GM21526 (cell line): ENCODE results near the gene TUBGCP2.
"Not testable (repeated sequence)": the region's sequence is repeated elsewhere in the genome, so short reads cannot be mapped to it uniquely, and the experiment has no call there.

Source experiments
- ATAC-seq: cut with Tn5 transposase; IDR thresholded peaks from one replicate; pipeline ENCODE4 v1.9.1; 2021; ENCODE audit warnings: moderate library complexity; ENCODE audit not compliant: unreplicated experiment, low FRiP score

The TUBGCP2 gene

DNA sequence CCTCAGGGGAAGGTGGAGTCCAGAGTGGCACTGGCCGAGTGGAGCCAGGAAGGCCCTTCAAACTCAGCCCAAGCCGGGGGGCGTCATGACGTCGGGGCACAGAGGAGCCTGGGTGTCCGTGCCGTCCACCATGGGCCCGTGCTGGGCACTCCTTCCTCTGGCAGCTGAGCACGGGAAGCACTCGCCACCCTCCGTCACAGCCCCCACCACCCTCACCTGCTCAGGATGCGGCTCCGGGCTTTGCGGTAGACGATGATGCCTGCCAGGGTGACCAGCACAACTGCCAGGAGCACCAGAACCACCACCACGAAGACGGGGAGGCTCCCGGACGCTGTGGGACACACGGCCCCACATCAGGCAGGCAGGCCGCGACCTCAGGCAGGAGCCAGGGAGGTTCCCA, 40.1 kb downstream of the TUBGCP2 start:
- ATAC-seq, result no peak

- no peak for ATAC-seq
These were observed 40.8 kb downstream of the TUBGCP2 start for GRCh38 chr10:133267829-133268228.

DNA sequence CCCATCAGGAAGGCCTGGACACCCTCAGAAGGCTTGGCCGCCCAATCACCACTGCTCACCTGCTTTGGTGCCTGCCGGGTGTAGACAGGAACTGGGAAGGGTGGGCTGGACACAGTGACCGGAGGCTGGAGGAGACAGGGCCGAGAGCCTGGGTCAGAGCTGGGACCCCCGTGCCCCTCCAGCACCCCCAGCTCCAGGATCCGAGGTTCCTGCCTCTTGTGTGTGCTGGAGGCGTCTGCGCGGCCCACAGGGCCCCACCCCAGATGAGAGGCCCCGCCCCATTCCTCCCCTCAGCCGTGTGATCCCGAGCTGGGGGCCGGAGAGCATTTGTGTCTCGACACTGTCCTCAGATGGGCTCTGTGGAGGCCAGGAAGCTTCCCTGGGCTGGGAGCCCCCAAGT, 41.4 kb downstream of the TUBGCP2 start:
- ATAC-seq, result no peak

DNA sequence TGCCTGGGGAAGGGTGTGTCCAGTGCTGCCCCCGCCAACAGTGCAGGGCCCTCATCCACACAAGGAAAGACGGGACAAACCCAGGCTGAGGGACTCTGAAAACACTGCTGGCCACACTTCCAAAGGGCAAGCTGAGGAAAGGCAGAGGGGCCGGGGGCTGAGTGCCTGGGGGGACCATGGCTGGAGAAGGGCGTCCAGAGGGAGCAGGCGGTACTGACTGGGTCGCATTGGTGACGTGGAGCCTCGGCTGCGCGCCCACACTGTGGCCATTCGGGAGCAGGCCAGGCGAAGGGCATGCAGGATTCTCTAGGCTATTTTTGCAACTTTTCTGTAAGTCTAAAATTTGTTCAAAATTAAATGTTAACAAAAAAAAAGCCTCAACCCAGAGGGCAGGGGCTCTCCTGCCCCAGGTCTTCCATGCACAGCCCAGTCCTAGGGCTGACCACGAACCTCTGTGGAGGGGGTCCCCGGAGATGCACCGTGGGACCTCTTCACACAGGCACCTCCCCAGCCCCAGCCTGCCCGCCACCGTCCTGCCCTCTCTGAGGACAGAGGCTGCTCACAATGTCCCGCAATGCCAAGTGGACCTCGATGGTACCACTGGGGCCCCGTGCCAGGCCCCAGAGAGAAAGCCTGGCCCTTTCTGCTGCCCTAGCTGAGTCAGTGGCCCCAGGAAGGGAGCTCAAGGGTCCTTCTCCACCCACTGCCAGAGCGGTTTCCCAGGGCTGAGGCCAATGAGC, 42.4 kb downstream of the TUBGCP2 start:
- no peak for ATAC-seq

DNA sequence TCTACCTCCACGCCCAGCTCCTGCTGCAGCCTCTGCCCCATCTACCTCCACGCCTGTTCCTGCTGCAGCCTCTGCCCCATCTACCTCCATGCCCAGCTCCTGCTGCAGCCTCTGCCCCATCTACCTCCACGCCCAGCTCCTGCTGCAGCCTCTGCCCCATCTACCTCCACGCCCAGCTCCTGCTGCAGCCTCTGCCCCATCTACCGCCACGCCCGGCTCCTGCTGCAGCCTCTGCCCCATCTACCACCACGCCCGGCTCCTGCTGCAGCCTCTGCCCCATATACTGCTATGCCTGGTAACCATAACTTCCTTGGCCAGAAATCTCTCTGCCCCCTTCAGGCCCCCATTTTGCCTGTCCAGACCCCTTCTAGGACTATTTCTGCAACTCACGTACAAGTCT, 43.6 kb downstream of the TUBGCP2 start:
- not testable (repeated sequence) for ATAC-seq

DNA sequence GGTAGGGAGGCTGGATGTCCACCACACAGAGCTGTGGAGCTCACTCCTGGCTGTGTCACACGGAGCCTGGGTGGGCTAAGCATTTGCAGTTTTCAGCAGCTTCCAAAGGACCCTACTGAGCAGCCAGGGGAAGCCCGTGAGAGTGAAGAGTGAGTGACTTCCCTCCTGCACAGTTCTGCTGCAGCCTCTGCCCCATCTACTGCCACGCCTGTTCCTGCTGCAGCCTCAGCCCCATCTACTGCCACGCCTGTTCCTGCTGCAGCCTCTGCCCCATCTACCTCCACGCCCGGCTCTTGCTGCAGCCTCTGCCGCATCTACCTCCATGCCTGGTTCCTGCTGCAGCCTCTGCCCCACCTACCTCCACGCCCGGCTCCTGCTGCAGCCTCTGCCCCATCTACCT, 44.2 kb downstream of the TUBGCP2 start:
- ATAC-seq, result no peak

GRCh38 chr10:133263674-133264073, 45.0 kb downstream of the TUBGCP2 start:
- ATAC-seq, result no peak

- ATAC-seq, result no peak
These were observed 46.0 kb downstream of the TUBGCP2 start for GRCh38 chr10:133262696-133263095.

- ATAC-seq, result peak; percentile 42
These were observed 46.8 kb downstream of the TUBGCP2 start for GRCh38 chr10:133261726-133262325.

- ATAC-seq, result peak; percentile 54
These were observed 47.6 kb downstream of the TUBGCP2 start for GRCh38 chr10:133260895-133261725.

GRCh38 chr10:133259602-133259989, 49.1 kb downstream of the TUBGCP2 start:
- no peak for ATAC-seq

DNA sequence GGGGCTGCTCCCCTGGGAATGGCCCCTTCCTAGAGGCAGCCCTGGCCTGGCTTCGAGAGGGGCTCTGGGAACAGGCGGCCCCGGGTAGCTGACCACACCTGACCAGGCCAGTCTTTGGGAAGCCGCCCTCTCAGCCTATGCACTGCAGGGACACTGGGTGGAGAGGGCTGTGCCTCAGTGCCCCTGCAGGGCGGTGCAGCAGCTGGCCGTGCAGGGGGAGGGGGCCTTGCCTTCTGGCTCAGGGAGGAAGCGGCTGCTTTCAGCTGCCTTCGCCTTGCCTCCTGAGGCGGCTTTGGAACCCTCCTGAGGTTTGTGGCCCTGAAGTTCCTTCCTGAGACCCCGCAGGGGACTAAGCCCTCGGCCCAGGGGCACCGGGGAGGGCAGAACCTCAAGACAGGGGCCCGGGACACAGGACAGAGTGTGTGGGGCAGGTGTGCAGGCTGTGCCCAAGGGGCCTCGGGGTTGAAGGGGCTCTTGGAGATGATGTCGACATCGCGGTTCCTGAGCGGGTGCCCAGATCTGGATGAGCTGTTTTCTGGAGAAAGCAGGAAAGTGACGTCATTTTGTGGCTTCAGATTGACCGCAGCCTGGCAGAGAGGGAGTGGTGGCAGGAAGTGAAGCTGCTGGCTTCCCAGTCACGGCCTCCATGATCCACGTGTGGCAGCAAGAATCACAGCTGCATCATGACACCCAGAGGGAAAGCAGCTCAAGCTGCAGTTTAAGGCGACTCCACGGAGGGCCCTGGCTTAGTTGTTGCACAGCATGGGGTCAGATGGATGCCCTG, 49.7 kb downstream of the TUBGCP2 start:
- no peak for ATAC-seq

DNA sequence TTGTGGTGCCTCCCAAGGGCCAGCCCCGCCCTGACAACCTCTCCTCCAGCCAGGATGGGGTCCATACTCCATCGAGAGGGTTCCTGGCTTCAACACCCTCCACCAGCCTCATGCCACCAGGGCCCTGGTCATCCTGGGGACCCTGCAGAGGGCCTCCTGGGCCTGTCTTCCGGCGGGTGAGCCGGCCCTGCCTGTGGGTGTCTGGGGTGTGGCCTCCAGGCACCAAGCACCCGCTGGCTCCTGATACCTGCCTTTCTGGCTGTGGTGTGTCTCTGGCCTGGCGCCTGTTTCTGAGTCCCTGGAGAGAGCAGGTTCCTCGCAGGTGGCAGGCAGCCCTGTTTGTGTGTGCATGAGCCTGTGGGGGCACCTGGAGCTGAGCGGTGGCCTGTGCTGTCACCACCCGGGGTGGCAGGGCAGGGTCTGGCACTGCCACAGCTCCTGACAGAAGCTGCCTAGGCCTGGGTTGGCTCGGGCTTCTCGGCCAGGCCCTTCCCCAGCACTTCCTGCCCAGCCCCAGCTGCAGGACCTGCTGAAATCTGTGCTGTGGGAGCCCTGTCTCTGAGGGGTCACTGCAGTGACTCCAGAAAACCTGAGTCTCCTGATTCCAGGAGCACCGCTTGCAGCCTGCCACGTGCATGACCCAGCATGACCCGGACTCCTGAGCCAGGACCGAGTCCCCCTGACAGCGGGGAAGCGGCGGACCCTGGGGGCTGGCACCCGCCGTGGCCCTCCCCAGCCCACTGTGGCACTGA, 50.4 kb downstream of the TUBGCP2 start:
- no peak for ATAC-seq

GRCh38 chr10:133257489-133258065, 51.1 kb downstream of the TUBGCP2 start:
- no peak for ATAC-seq

DNA sequence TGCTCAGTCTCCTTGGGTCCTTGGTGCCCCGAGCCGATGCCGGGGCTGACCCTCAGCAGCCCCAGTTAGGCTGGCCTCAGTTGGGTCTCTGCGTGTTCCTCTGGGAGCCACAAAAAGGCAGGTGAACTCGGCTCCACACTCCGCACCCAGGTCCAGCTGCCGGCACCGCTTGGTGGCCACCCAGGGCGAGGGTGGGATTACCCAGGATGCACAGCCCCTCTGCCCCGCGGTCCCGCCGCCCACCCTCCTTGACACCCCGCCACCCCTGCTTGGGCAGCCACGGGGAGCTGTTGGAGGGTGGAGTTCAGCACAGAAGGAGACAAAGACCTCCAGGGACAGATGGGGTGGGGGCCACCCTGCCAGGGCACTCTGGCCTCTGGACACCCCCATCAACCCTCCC, 53.3 kb downstream of the TUBGCP2 start:
- ATAC-seq, result no peak

GRCh38 chr10:133254421-133255120, 54.1 kb downstream of the TUBGCP2 start:
- ATAC-seq, result no peak

DNA sequence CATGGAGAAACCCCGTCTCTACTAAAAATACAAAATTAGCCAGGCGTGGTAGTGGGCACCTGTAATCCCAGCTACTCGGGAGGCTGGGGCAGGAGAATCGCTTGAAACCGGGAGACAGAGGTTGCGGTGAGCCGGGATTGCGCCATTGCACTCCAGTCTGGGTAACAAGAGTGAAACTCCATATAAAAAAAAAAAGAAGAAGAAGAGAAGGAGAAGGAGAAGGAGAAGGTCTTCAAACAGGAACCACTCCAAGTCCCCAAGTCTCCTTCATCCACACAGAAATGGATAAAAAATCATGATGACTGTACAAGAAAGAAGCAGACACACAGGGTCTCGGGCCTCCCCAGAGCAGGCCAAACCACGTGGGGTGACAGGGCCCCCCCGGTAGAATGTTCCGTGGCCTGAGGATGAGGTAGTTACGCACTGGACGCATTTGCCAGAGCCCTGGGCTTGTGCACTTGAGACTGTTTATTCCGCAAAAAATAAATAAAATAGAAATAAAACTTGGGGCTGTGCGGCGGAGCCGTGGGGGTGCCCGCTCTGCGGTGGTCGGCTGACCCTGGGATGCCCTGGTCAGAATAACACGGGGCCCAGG, 55.2 kb downstream of the TUBGCP2 start:
- no peak for ATAC-seq

DNA sequence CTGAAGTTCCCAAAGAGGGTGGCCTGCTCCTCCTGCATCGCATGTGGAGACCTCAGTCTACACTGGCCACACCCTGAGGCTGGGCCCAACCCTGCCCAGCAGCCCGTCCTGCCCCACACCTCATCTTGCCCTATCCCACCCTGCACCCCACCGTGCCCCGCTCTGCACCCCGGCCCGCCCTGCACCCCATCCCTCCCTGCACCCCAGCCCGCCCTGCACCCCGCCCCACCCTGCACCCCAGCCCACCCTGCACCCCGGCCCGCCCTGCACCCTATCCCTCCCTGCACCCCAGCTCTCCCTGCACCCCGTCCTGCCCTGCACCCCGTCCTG, 56.5 kb downstream of the TUBGCP2 start:
- no peak for ATAC-seq
